Measurements from ENCODE around the gene C11orf52. TPM values are rescaled to one million over a fixed set of nuclear protein-coding genes. Genes with fewer than 3 reads are reported as not detected.

The C11orf52 gene
- total RNA-seq, 1 experiment from 2014 or later = 2.0 TPM

Other genes with a start within 250 kb of the C11orf52 start
- gene PPP2R1B, start 152.5 kb upstream of the C11orf52 start, total RNA-seq (2022) = 27.3 and 35.7 TPM in 2 replicates
- gene ALG9, start 47.3 kb upstream of the C11orf52 start, total RNA-seq (2022) = 28.8 and 31.2 TPM in 2 replicates
- 0.79 and 1.0 TPM in 2 replicates for gene FDXACB1, start 39.7 kb upstream of the C11orf52 start, total RNA-seq (2022)
- gene CFAP68, start 39.4 kb upstream of the C11orf52 start, total RNA-seq (2022) = 33.6 and 38.3 TPM in 2 replicates
- gene CRYAB, start 7.1 kb upstream of the C11orf52 start, total RNA-seq (2022) = 1.2 and 2.5 TPM in 2 replicates
- 0.23 TPM in 1 of 2 replicates, not detected in the other for gene HSPB2, start 6.2 kb upstream of the C11orf52 start, total RNA-seq (2022)
- gene DIXDC1, start 18.4 kb downstream of the C11orf52 start, total RNA-seq (2022) = 21.0 and 47.3 TPM in 2 replicates
- 43.3 and 46.7 TPM in 2 replicates for gene DLAT, start 106.5 kb downstream of the C11orf52 start, total RNA-seq (2022)
- 2.0 and 2.1 TPM in 2 replicates for gene PIH1D2, start 155.1 kb downstream of the C11orf52 start, total RNA-seq (2022)
- 25.1 and 27.5 TPM in 2 replicates for gene NKAPD1, start 155.4 kb downstream of the C11orf52 start, total RNA-seq (2022)
- 58.1 and 70.8 TPM in 2 replicates for gene TIMM8B, start 167.8 kb downstream of the C11orf52 start, total RNA-seq (2022)
- gene SDHD, start 168.0 kb downstream of the C11orf52 start, total RNA-seq (2022) = 119 and 124 TPM in 2 replicates
- 124 and 189 TPM in 2 replicates for gene IL18, start 245.2 kb downstream of the C11orf52 start, total RNA-seq (2022)
- not detected in 2 replicates for gene TEX12, start 248.5 kb downstream of the C11orf52 start, total RNA-seq (2022)